Panc1 (cell line): ENCODE measurements around the gene SULF2.
A peak's percentile ranks its signal among the peaks of the same experiment; 100 is the strongest.

Experiments used
- CTCF ChIP-seq: fragments of 450-650 bp; IDR thresholded peaks from 2 replicates; pipeline ENCODE4 v1.5.1; 2017; ENCODE audit warnings: mild to moderate bottlenecking
- POLR2AphosphoS5 ChIP-seq: IDR thresholded peaks from 2 replicates; pipeline ENCODE4 v1.6.1; 2012; ENCODE audit warnings: mild to moderate bottlenecking, low read depth, low read length, moderate library complexity
- SIN3A ChIP-seq: IDR thresholded peaks from 2 replicates; pipeline ENCODE4 v1.6.1; 2012; ENCODE audit warnings: low read depth, mild to moderate bottlenecking, low read length, moderate library complexity, borderline replicate concordance; ENCODE audit not compliant: insufficient read depth

- TF ChIP-seq CTCF (peak; percentile 85; the same call in 1 of the 2 replicates), SIN3A (no peak), POLR2AphosphoS5 (no peak)
These were observed 164.2 kb downstream of the SULF2 start for GRCh38 chr20:47620808-47621805.
